Measurements from ENCODE around the gene AGK. TPM values are rescaled to one million over a fixed set of nuclear protein-coding genes. Genes with fewer than 3 reads are reported as not detected.

The AGK gene, protein sequence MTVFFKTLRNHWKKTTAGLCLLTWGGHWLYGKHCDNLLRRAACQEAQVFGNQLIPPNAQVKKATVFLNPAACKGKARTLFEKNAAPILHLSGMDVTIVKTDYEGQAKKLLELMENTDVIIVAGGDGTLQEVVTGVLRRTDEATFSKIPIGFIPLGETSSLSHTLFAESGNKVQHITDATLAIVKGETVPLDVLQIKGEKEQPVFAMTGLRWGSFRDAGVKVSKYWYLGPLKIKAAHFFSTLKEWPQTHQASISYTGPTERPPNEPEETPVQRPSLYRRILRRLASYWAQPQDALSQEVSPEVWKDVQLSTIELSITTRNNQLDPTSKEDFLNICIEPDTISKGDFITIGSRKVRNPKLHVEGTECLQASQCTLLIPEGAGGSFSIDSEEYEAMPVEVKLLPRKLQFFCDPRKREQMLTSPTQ
- 28.7 and 31.9 TPM in 2 replicates for total RNA-seq (ENCODE audit: low replicate concordance)
- long read RNA-seq, transcript AGK-201 (16 exons, 3,849 nt): major isoform, 35 of 93 reads
- long read RNA-seq, partial matches to known transcripts: 45 of 93 reads
- long read RNA-seq, other reads (novel, unspliced or antisense): 10 of 93 reads

- Mint-ChIP-seq H3K36me3 (peaks cover 10% of the 10 kb centered on the region), H3K9me3 (no peaks in the 10 kb centered on the region), H3K4me3 (peak within 1 kb of the TSS; percentile 92), H3K27me3 (no peaks in the 10 kb centered on the region), H3K4me1 (ENCODE audit: unreplicated experiment) (peaks cover 20% of the 10 kb centered on the region), H3K27ac (peak within 1 kb of the TSS; percentile 63)
- TF ChIP-seq, protein P1, sequence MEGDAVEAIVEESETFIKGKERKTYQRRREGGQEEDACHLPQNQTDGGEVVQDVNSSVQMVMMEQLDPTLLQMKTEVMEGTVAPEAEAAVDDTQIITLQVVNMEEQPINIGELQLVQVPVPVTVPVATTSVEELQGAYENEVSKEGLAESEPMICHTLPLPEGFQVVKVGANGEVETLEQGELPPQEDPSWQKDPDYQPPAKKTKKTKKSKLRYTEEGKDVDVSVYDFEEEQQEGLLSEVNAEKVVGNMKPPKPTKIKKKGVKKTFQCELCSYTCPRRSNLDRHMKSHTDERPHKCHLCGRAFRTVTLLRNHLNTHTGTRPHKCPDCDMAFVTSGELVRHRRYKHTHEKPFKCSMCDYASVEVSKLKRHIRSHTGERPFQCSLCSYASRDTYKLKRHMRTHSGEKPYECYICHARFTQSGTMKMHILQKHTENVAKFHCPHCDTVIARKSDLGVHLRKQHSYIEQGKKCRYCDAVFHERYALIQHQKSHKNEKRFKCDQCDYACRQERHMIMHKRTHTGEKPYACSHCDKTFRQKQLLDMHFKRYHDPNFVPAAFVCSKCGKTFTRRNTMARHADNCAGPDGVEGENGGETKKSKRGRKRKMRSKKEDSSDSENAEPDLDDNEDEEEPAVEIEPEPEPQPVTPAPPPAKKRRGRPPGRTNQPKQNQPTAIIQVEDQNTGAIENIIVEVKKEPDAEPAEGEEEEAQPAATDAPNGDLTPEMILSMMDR (conservative IDR thresholded peaks at IDR 0.05): no peak
- peak; percentile 85 for DNase-seq (ENCODE audit: extremely low spot score, unreplicated experiment)
These were observed at the start of gene AGK for GRCh38 chr7:141551094-141551781. Gene AGK, plus strand, starts transcription at chr7:141551410. Its CDS starts 4,057 bp downstream, at chr7:141555467.

DNA sequence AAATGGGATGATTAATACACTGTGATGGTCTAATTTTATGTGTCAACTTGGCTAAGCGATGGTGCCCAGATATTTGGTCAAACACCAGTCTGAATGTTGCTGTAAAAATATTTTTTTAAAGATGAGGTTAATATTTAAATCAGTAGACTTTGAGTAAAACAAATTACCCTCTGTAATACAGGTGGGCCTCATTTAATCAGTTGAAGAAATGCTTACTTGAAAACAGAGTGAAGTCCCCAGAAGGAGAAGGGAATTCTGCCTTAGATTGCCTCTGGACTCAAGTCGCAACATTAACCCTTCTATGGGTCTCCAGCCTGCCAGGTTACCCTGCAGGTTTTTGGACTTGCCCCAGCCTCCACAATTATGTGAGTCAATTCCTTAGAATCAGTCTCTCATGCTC lies 49.8 kb upstream of the AGK start:
- H3K36me3 Mint-ChIP-seq: no peaks in the 10 kb centered on the region
- H3K9me3 Mint-ChIP-seq: no peaks in the 10 kb centered on the region
- H3K4me3 Mint-ChIP-seq: no peak overlapping the region
- peaks cover 20% of the 10 kb centered on the region for H3K27me3 Mint-ChIP-seq
- no peaks in the 10 kb centered on the region for H3K4me1 Mint-ChIP-seq (ENCODE audit: unreplicated experiment)
- H3K27ac Mint-ChIP-seq: no peak overlapping the region
- DNase-seq (ENCODE audit: extremely low spot score, unreplicated experiment): no peak
- TF ChIP-seq, protein P1 (conservative IDR thresholded peaks at IDR 0.05): no peak

DNA sequence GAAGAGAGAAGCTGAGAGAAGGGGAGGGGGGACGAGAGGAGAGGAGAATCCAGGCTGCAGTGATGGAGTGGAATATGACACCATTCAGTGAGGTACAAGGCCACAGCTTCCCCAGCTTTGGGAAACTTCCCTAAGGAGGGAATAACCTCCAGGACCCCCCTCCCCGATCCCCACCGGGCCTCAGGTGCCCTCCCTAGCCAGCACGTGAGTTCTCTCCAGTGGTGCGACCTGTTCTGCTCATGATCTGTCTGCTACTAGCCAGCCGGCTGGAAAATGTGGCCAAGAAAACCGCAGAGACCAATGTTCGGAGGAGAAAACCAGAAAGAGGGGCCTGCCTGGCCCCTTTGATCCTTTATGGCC lies 39.9 kb upstream of the AGK start:
- H3K9me3 Mint-ChIP-seq: peaks cover 4% of the 10 kb centered on the region
- TF ChIP-seq, protein P1 (conservative IDR thresholded peaks at IDR 0.05): no peak
- no peak overlapping the region for H3K27ac Mint-ChIP-seq
- H3K4me3 Mint-ChIP-seq: peak overlapping the region; percentile 88
- H3K27me3 Mint-ChIP-seq: peaks cover 59% of the 10 kb centered on the region
- no peaks in the 10 kb centered on the region for H3K4me1 Mint-ChIP-seq (ENCODE audit: unreplicated experiment)
- H3K36me3 Mint-ChIP-seq: no peaks in the 10 kb centered on the region
- no peak for DNase-seq (ENCODE audit: extremely low spot score, unreplicated experiment)

- H3K9me3 Mint-ChIP-seq: peaks cover 4% of the 10 kb centered on the region
- peak overlapping the region; percentile 88 for H3K4me3 Mint-ChIP-seq
- peak; percentile 67 for DNase-seq (ENCODE audit: extremely low spot score, unreplicated experiment)
- no peaks in the 10 kb centered on the region for H3K4me1 Mint-ChIP-seq (ENCODE audit: unreplicated experiment)
- H3K36me3 Mint-ChIP-seq: no peaks in the 10 kb centered on the region
- peaks cover 62% of the 10 kb centered on the region for H3K27me3 Mint-ChIP-seq
- no peak overlapping the region for H3K27ac Mint-ChIP-seq
- TF ChIP-seq, protein P1 (conservative IDR thresholded peaks at IDR 0.05): no peak
These were observed 39.4 kb upstream of the AGK start for GRCh38 chr7:141511676-141512396.

DNA sequence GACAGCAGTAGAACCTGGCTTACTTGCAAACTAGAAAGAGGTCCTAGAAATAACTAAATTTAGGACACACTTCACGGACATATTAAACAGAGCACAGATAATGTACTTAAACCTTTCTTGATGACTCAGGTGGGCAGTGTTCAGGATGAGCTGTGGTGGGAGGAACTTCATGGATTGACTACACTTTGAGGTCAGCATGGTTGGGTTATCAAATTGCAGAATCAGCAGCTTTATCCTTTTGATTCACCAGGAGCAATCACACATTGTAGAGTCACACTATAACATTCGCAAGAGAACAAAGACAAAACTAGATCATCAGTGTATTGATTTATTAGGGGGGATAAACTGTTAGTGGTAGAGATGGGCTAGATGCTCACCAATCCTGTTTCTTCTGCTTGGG lies 38.6 kb upstream of the AGK start:
- peaks cover 62% of the 10 kb centered on the region for H3K27me3 Mint-ChIP-seq
- H3K36me3 Mint-ChIP-seq: no peaks in the 10 kb centered on the region
- no peak overlapping the region for H3K27ac Mint-ChIP-seq
- no peak for DNase-seq (ENCODE audit: extremely low spot score, unreplicated experiment)
- H3K9me3 Mint-ChIP-seq: peaks cover 4% of the 10 kb centered on the region
- TF ChIP-seq, protein P1 (conservative IDR thresholded peaks at IDR 0.05): no peak
- no peaks in the 10 kb centered on the region for H3K4me1 Mint-ChIP-seq (ENCODE audit: unreplicated experiment)
- peak overlapping the region; percentile 88 for H3K4me3 Mint-ChIP-seq

Data from type B pancreatic cell (in vitro differentiated cells).